GM21526 (cell line): Measurements from ENCODE around the gene MBD6.
"Not testable (repeated sequence)": the region's sequence is repeated elsewhere in the genome, so short reads cannot be mapped to it uniquely, and the experiment has no call there.

Experiments used
- ATAC-seq: cut with Tn5 transposase; IDR thresholded peaks from one replicate; pipeline ENCODE4 v1.9.1; 2021; ENCODE audit warnings: moderate library complexity; ENCODE audit not compliant: unreplicated experiment, low FRiP score

MBD6 gene

GRCh38 chr12:57514720-57515407 lies 7.8 kb upstream of the MBD6 start:
- ATAC-seq: no peak

GRCh38 chr12:57515408-57515933 lies 7.2 kb upstream of the MBD6 start:
- ATAC-seq: no peak

DNA sequence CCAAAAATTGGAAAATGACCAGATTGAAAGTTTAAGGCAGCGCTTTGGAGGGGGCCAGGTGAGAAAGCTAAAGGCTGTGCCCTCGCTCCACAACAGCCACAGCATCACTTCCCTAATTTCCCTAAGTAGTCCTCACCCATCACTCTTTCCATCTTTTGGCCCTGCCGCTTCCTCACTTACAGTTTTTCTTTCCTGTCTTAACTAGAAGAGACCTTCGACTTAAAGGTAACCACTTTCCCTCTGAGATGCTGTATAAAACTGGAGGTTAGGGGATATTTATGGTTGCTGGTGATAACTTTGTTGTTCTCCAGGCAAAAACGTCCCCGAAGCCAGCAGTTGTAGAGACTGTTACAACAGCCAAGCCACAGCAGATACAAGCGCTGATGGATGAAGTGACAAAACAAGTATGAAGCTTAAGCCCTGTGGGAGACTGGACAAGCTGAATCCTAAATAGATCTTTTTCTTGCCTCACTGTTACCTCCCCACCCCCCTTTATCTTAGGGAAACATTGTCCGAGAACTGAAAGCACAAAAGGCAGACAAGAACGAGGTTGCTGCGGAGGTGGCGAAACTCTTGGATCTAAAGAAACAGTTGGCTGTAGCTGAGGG lies 6.6 kb upstream of the MBD6 start:
- ATAC-seq: no peak

- ATAC-seq: no peak
Measured at GRCh38 chr12:57516617-57517153, 5.9 kb upstream of the MBD6 start.

- no peak for ATAC-seq
Measured at GRCh38 chr12:57517187-57517586, 5.4 kb upstream of the MBD6 start.

DNA sequence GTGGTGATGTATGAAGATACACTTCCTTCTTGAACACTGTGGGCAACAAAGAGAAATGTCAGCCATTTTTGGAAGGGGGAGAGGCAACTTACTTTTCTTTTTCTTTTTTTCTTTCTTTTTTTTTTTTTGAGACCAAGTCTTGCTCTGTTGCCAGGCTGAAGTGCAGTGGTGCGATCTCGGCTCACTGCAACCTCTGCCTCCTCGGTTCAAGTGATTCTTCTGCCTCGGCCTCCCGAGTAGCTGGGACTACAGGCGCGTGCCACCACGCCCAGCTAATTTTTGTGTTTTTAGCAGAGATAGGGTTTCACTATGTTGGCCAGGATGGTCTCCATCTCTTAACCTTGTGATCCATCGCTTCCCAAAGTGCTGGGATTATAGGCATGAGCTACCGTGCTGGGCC lies 4.9 kb upstream of the MBD6 start:
- not testable (repeated sequence) for ATAC-seq

DNA sequence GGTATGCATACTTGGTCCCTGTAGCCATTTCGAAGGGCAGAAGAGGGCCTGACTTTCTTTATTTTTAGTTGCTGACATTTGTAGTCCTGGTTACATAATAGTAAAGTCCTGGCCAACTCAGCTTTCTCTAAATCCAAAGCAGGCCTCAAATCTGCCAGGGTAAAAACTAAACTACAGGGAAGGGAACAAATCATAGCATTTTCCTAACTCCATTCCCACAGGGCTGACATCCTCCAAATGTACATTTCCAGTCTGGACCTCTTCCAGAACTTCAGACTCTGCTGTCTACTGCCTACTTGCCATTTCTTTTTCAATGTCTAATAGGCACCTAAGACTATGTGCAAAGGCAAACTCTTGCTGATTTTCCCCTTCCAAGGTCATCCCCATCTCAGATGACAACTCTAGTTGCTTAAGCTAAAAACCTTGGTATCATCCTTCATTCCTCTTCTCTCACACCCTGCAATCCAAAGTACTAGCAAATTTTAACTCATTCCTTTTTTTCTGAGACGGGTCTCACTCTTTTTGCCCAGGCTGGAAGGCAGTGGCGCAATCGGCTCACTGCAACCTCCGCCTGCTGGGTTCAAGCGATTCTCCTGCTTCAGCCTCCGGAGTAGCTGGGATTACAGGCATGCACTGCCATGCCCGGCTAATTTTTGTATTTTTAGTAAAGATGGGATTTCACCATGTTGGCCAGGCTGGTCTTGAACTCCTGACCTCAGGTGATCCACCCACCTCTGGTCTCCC lies 4.3 kb upstream of the MBD6 start:
- no peak for ATAC-seq

DNA sequence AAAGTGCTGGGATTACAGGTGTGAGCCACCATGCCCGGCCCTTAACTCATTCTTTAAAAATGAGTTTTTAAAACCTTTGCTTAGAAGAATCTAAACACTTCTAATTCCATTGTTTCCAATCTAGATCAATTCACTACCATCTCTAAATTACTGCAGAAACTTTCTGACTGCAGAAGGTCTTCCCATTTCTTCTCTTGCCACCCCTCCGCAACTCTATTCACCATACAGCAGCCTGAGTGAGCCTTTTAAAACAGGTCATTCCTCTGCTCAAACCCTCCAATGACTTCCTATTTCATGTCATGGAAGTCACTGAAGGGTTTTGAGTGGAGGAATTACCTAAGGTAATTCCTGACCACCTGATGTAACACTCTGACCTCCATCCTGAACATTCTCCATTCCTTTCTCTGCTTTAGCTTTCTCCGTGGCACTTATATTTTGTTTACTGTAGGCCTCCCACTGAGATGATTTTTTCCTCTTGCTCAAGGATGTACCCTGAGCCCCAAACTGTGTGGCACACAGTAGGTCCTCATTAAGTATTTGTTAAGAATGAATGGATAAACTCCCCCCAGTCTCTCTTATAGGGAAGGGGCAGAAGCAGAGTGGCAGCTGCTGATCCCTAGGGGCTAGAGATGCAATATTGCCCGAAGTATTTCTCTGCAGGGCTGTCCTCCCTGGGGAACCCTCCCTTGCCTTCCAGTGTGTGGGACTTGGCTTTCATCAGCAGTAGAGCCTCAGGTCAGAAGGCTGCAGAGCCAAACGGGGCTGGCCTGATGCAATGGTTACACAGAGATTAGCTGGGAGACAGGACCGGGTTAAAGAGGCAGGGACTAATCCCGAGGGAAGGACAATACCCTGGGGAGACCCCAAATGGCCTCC lies 3.5 kb upstream of the MBD6 start:
- ATAC-seq: no peak

DNA sequence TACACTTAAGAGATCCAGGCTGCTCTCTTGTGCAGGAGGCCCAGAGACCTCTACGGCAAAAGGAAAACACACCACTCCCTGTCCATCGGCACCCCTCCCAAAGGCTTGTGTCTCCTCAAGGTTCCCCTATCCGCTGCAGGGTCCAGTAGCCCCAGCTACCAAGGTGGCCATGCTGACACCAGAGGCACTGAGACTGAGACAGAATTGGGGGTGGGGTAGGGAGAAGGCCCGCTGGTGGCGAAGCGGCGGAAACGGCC lies 2.9 kb upstream of the MBD6 start:
- peak; percentile 4 for ATAC-seq

GRCh38 chr12:57520053-57520818 lies 2.4 kb upstream of the MBD6 start, which contains the start of gene DDIT3:
TSS of gene DDIT3 (minus strand) at chr12:57520514. CDS start at chr12:57517406, 3,108 bp downstream.
- peak; percentile 64 for ATAC-seq

- no peak for ATAC-seq
Measured at GRCh38 chr12:57521525-57522010, 1.1 kb upstream of the MBD6 start.

DNA sequence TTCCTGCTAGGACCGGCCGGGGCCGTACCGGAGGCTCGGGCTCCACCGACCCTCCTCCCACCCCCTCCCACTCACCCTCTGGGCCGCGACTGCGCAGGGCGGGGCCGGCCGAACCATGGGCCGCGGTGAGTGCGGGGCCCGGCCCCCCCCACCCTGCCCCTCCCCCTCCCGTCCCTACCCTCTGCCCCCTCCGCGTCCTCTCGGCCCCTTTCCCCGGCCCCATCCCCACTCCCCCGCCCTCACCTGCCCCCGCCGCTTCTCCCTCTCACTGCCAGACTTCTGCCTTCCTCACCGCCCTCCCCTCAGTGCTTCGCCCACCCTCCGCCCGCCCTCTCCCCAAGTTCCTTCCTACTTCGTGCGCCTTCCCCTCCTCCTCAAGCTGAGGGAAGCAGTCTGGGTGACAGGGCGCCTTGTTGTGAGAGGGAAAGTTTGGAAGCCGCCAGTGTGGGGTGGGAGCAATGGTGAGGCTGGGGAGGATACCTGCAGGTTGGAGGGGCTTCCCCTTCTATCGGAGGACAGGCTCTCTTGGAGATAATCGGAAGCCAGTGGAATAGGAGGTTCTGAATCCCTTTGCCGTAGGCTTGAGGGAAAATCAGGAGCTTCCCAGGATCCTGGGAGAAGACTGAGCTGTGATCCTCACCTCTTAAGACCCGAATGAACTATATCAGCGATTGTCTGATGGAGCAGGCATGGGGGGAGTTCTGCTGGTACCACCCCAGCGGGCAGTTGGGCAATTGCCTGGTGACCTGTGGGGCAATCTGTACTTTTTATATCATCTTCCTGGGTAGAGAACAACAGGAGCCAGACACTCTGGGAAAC lies 472 bp downstream of the MBD6 start:
- ATAC-seq: no peak

DNA sequence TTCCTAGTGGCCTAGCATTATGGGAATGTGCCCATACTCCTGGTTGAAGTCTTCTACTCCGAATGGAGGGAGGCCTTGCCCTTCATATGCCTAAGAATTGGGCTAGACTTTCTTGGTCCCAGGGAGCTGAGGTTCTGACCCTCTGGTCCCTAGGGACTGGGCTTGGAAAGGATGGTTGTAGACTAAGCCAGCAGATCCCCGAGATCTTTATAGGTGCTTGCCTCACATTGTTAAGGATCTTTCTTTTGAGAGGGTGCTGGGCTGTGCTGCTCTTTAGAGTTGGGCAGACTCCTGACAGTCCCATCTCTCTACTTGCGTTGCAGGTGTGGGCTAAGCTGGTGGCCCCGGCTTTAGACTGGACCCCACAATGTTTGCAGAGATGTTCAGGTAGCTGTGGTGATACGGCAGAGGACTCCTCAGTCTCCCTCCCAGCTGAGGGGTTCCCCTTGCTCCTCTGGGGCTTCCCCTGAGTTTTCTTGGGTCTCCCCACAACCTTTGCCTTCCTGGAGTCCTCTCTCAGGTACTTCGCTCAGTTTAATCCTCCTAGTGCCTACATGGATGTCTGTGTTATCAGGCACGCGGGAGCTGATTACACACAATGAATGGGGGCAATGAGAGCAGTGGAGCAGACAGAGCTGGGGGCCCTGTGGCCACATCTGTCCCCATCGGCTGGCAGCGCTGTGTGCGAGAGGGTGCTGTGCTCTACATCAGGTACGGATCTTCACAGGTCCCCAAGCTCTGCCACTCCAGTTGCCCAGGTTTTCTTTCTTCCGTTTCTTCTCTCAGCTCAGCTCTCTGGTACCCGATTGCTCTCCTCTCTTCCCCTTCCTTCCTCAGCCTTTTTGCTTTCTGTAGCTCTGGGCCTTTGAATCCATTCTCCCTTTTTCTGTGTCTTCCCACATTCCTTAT lies 1.3 kb downstream of the MBD6 start:
- ATAC-seq: no peak

- no peak for ATAC-seq
Measured at GRCh38 chr12:57524814-57525614, 2.4 kb downstream of the MBD6 start.

DNA sequence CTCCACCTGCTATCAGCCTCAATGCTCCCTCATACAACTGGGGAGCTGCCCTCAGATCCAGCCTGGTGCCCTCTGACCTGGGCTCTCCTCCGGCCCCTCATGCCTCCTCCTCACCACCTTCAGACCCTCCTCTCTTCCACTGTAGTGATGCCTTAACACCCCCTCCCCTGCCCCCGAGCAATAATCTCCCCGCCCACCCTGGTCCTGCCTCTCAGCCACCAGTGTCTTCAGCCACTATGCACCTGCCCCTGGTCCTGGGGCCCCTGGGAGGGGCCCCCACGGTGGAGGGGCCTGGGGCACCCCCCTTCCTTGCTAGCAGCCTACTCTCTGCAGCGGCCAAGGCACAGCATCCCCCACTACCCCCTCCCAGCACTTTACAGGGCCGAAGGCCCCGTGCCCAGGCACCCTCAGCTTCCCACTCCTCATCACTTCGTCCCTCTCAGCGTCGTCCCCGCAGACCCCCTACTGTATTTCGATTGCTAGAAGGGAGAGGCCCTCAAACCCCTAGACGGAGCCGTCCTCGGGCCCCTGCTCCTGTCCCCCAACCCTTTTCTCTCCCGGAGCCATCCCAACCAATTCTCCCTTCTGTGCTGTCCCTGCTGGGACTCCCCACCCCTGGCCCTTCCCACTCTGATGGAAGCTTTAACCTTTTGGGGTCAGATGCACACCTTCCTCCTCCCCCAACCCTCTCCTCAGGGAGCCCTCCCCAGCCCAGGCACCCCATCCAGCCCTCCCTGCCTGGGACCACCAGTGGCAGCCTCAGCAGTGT lies 3.2 kb downstream of the MBD6 start:
- ATAC-seq: no peak

DNA sequence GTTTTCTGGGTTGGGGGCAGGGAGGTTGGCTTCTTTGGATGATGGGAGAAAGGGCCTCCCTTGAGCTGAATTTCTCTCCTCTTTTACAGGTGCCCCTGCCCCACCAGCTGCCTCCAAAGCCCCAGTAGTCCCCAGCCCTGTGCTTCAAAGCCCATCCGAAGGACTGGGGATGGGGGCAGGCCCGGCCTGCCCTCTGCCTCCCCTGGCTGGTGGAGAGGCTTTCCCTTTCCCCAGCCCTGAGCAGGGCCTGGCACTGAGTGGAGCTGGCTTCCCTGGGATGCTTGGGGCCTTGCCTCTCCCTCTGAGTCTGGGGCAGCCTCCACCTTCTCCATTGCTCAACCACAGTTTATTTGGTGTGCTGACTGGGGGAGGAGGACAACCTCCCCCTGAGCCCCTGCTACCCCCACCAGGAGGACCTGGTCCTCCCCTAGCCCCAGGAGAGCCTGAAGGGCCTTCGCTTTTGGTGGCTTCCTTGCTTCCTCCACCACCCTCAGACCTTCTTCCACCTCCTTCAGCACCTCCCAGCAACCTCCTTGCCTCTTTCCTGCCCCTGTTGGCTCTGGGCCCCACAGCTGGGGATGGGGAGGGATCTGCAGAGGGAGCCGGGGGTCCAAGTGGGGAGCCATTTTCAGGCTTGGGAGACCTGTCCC lies 4.0 kb downstream of the MBD6 start:
- no peak for ATAC-seq
